GM10266 (cell line): ENCODE results near the gene TEX261.

ENCODE experiments used
- DNase-seq: peaks from one replicate; pipeline ENCODE4 v3.0.0; 2012; ENCODE audit errors: extremely low spot score
- TF ChIP-seq, protein P1 (sequence below): IDR thresholded peaks from 2 replicates; pipeline ENCODE4 v1.5.1; 2012; ENCODE audit warnings: mild to moderate bottlenecking, low read depth; ENCODE audit not compliant: control insufficient read depth, insufficient read depth; ENCODE audit errors: missing control alignments

Gene TEX261

DNA sequence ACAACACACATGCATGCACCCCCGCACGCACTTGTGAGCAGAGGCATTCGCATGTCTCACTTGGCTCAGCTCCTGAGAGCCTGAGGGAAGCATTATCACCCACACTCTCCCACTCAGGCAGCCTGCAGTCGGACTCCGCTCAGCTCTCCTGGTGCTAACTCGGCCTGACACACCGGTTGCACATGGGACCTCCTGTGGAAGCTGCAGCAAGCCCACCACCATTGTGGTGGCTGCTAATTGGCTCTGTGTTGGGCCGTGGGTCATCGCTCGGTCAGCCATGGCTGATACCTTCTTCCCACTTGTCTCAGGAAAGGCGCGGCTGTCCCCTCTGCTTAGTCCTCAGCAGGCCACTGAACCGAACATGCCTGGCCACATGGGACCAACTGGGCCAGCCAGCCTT is 13.7 kb upstream of the TEX261 start:
- TF ChIP-seq, protein P1, sequence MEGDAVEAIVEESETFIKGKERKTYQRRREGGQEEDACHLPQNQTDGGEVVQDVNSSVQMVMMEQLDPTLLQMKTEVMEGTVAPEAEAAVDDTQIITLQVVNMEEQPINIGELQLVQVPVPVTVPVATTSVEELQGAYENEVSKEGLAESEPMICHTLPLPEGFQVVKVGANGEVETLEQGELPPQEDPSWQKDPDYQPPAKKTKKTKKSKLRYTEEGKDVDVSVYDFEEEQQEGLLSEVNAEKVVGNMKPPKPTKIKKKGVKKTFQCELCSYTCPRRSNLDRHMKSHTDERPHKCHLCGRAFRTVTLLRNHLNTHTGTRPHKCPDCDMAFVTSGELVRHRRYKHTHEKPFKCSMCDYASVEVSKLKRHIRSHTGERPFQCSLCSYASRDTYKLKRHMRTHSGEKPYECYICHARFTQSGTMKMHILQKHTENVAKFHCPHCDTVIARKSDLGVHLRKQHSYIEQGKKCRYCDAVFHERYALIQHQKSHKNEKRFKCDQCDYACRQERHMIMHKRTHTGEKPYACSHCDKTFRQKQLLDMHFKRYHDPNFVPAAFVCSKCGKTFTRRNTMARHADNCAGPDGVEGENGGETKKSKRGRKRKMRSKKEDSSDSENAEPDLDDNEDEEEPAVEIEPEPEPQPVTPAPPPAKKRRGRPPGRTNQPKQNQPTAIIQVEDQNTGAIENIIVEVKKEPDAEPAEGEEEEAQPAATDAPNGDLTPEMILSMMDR = no peak
- no peak for DNase-seq

DNA sequence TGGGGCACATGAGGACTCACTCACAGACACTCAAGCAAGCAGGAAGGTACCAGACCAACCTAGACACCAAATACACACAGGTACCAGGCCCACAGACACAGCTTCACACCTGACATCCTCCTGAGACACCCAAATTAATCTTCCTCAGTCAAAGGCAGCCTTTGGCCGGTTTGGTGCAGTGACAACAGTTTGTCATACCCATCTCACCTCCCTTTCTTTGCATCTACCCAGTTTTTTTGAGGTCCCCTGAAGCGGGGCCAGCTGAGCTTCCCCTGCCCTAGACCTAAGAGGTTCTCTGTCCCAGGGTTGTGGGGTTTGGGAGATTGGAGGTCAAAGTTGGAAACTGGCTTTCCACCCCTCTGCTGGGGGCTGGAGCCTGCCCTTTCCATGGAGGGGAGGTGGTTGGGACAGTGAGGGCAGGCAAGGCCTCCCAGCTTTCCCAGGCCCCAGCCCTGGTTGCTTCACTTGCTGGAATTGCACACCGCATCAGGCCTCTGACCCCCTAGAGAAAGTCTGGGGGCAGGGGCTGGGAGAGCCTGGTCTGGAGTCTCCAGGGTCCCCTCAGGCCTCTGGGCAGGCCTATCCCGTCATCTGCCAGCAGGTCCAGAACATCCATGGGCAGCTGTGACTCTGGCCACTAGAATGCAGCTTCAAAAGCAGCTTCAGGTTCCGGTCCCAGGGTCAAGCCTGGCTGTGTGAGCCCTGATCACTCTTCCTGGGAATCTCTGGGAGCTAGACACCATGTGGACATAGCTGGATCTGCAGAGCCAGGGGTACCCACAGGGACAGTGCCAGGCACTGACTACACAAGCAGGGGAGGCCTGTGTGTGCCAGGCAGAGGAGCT is 12.5 kb upstream of the TEX261 start:
- TF ChIP-seq, protein P1 = no peak
- DNase-seq = peak; percentile 3

DNA sequence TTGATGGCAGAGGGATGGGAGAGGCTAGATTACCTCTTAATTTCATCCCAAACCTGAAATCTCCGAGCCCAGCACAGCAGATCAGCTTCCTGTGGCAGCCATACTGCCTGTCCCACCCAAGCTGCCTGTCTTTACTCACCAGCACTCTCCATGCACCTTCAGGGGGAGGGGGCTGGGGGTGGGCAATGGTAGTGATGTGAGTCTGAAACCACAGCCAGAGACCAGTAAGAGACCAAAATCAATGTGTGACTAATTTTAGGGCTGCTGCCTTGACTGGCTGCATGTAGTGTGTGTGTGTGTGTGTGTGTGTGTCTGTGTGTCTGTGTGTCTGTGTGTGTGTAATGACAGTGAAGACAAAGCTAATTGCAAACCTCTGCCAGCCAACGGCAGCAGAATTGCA is 11.7 kb upstream of the TEX261 start:
- DNase-seq = no peak
- TF ChIP-seq, protein P1 = no peak

DNA sequence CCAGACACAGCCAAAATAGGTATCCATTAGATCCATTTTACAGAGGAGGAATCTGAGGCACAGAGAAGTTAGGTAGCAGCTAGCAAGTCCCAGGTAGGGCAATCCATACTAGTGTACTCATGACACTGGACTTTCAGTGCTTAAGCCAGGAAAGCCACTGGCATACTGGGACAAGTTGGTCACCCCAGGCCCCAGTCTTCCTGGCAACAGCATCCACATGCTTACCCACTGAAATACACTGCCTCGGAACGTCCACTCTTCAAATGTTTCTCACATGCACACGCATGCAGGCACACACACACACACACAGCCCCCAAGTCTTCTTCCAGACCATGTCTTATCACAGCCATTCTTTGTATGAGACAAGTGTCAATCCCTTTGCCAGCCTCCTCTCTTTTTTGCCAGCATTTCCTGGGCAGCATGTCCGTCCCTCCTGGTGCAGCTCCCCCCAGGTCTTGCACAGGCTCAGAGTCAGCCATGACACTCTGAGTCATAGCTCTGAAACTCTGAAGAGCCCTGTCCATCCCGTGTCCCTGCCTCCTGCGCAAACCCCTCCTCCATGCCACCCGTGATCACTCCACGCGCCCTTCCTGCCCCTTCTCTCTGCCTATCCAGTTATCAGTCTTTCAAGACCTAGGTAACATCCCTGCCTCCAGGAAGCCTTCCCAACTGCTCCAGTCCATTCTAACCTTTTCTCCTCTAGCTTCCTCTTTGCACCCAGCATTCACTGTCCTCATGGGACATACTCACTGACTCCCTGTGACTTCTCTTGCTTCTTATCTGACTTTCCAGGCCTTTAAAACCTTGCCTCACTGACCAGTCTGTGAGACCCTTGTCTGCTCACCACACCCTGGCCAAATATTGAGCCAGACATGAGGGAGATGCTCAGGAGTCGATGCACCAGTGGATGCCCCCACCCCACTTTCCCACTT is 10.9 kb upstream of the TEX261 start:
- DNase-seq = no peak
- TF ChIP-seq, protein P1 = no peak

DNA sequence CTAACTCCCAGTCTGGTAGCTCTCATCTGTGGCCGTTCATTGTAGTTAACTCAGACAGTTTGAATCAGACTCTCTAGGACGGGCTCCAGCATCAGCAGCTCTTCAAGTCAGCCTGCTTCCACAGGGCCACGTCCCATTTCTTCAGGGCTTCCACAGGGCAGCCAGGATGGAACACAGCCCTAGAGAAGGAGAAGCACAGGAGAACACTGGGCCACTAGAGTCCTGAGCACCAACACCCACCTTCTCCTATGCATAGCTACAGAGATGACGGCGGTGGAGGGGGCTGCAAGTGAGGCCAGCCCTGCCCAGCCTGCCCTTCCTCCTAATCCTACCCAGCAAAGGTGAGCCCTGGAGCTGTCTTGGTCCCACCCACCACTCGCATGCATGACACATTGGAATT is 10.2 kb upstream of the TEX261 start:
- no peak for DNase-seq
- TF ChIP-seq, protein P1 = no peak

DNA sequence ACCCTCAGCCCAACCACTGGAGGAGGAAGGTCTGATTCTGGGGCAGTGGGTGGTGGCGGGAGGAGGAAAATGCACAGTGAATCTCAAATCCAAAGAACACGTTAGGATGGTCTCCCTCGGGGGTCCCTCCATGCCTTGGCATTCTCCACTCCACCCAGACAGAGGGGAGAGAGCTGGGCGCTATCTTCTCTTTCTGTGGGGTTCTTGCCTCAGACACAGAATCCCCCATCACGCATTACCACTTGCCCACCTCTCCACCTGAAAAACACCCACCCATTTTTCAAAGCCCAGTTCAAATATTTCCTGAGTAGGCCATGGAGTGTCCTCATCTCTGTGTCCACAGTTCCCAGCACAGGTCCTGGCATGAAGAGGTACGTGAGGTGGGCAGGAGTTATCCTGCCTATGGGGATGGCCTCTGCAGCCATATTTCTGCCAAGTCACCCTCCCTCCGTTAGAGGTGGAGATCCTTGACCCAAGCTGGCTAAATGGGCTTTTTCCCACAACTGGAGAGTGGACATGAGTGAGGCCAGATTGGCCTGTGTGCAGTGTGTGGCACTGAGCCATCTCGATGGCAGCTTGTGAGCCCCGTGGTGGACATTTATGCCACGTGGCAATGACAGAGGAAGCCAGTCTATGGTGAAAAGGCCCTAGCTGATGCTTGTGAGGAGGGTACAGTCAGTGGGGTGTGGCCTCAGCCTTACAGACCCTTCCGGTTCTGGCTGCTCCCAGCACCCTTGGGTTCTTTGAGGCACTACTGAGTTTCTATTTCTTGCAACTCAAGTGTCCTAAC is 9.5 kb upstream of the TEX261 start:
- TF ChIP-seq, protein P1 = no peak
- no peak for DNase-seq

DNA sequence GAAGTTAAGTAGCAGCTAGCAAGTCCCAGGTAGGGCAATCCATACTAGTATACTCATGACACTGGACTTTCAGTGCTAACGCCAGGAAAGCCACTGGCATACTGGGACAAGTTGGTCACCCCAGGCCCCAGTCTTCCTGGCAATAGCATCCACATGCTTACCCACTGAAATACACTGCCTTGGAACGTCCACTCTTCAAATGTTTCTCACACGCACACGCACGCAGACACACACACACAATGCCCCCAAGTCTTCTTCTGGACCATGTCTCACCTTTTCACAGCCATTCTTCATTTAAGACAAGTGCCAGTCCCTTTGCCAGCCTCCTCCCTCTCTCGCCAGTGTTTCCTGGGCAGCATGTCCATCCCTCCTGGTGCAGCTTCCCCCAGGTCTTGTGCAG is 8.7 kb upstream of the TEX261 start:
- no peak for DNase-seq
- TF ChIP-seq, protein P1 = no peak
